CD8-positive, alpha-beta memory T cell (primary cell): ENCODE results near the gene METTL8. TPM values are rescaled to one million over a fixed set of nuclear protein-coding genes. Genes with fewer than 3 reads are reported as not detected.

ENCODE experiments used
- CTCF ChIA-PET: fragments of 350-600 bp; sonication (Branson Sonifier 250); formaldehyde crosslinking; loops from one replicate; lab custom pipeline; 2021; ENCODE audit warnings: antibody characterized with exemption; lab: Charles Lee
- POLR2A ChIA-PET: fragments of 350-600 bp; sonication (Branson Sonifier 250); formaldehyde crosslinking; loops from one replicate; lab custom pipeline; 2021; ENCODE audit warnings: antibody characterized with exemption; lab: Charles Lee
- DNase-seq, 5 donors: peaks; one replicate each; pipeline versions ENCODE4 v3.0.0 to v3.0.0-alpha.2; 2020 to 2022; ENCODE audit warnings: mixed read lengths in 1 of 5
- H3K27ac ChIP-seq: one replicate; pipeline ENCODE4 v1.7.0; 2013; ENCODE audit warnings: low read depth, mild to moderate bottlenecking, low read length, moderate library complexity
- H3K27me3 ChIP-seq: 2 replicates; pipeline ENCODE4 v1.7.0; 2013; ENCODE audit warnings: low read length, mild to moderate bottlenecking; ENCODE audit not compliant: insufficient read depth, poor library complexity, severe bottlenecking
- H3K36me3 ChIP-seq: 2 replicates; pipeline ENCODE4 v1.7.0; 2013; ENCODE audit warnings: mild to moderate bottlenecking, low read length, moderate library complexity; ENCODE audit not compliant: insufficient read depth
- H3K4me1 ChIP-seq: 2 replicates; pipeline ENCODE4 v1.7.0; 2013; ENCODE audit warnings: mild to moderate bottlenecking, low read length, moderate library complexity; ENCODE audit not compliant: insufficient read depth
- H3K4me3 ChIP-seq: 2 replicates; pipeline ENCODE4 v1.7.0; 2013; ENCODE audit warnings: mild to moderate bottlenecking, low read length
- H3K9me3 ChIP-seq: 2 replicates; pipeline ENCODE4 v1.7.0; 2013; ENCODE audit warnings: mild to moderate bottlenecking, low read length
- H3K27ac Mint-ChIP-seq, 8 donors: one replicate each; pipeline ENCODE4 v1.8.0; 2020 to 2021; ENCODE audit warnings: mixed read lengths in 8 of 8, mild to moderate bottlenecking in 6 of 8, inconsistent platforms in 3 of 8, moderate library complexity in 3 of 8
- H3K27me3 Mint-ChIP-seq, 2 donors: one replicate each; pipeline ENCODE4 v1.8.0; 2020 to 2021; ENCODE audit warnings: mixed read lengths in 2 of 2, mild to moderate bottlenecking in 1 of 2, moderate library complexity in 1 of 2
- H3K36me3 Mint-ChIP-seq, 3 donors: one replicate each; pipeline ENCODE4 v1.8.0; 2020 to 2021; ENCODE audit warnings: mixed read lengths in 3 of 3, inconsistent platforms in 1 of 3, mild to moderate bottlenecking in 1 of 3
- H3K4me1 Mint-ChIP-seq, 3 donors: one replicate each; pipeline ENCODE4 v1.8.0; 2020 to 2021; ENCODE audit warnings: mixed read lengths in 3 of 3, inconsistent platforms in 1 of 3, mild to moderate bottlenecking in 1 of 3
- H3K4me3 Mint-ChIP-seq, 7 donors: one replicate each; pipeline ENCODE4 v1.8.0; 2020 to 2021; ENCODE audit warnings: mixed read lengths in 7 of 7, mild to moderate bottlenecking in 6 of 7, moderate library complexity in 4 of 7, inconsistent platforms in 2 of 7
- H3K9me3 Mint-ChIP-seq, 5 donors: one replicate each; pipeline ENCODE4 v1.8.0; 2020 to 2022; ENCODE audit warnings: mixed read lengths in 5 of 5, mild to moderate bottlenecking in 3 of 5, moderate library complexity in 2 of 5, inconsistent platforms in 1 of 5
- polyA plus RNA-seq: library from polyadenylated mRNA; unstranded; fragments of 300-500 nt; fragmentation: Illumina TruSeq; gene quantifications from one replicate; pipeline ENCODE4 v1.2.3, GENCODE V29; 2021
- total RNA-seq, 2 experiments: library from RNA; stranded (reverse); gene quantifications; one replicate each; pipeline ENCODE4 v1.2.3, GENCODE V29; 2021

METTL8 gene, protein sequence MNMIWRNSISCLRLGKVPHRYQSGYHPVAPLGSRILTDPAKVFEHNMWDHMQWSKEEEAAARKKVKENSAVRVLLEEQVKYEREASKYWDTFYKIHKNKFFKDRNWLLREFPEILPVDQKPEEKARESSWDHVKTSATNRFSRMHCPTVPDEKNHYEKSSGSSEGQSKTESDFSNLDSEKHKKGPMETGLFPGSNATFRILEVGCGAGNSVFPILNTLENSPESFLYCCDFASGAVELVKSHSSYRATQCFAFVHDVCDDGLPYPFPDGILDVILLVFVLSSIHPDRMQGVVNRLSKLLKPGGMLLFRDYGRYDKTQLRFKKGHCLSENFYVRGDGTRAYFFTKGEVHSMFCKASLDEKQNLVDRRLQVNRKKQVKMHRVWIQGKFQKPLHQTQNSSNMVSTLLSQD
- total RNA-seq (10 to 100 TPM; 46.0 to 50.5 TPM), polyA plus RNA-seq (16.6 TPM)

GRCh38 chr2:171433763-171434012 lies at the start of gene METTL8:
METTL8 (minus strand) TSS chr2:171433990; CDS start chr2:171392185, 41,805 bp downstream.
- Histone ChIP-seq H3K9me3 (no peaks in the 10 kb centered on the region), H3K27me3 (no peaks in the 10 kb centered on the region), H3K4me1 (peaks cover 18% of the 10 kb centered on the region), H3K4me3 (peak within 1 kb of the TSS; percentile 89), H3K27ac (peak within 1 kb of the TSS; percentile 87), H3K36me3 (peaks cover 11% of the 10 kb centered on the region)
- Mint-ChIP-seq H3K4me1 (peaks cover 39 to 63% (median 57%) of the 10 kb centered on the region in 3 donors), H3K27me3 (no peaks in the 10 kb centered on the region), H3K36me3 (peaks cover 7 to 37% (median 16%) of the 10 kb centered on the region in 3 donors), H3K9me3 (no peaks in the 10 kb centered on the region), H3K4me3 (peak within 1 kb of the TSS; percentile 84 to 93 (median 90)), H3K27ac (peak within 1 kb of the TSS; percentile 67 to 98 (median 94))
- no peak for DNase-seq
- POLR2A ChIA-PET: interaction anchor here (0.6 to 1.9 kb wide), 4 partner anchors 275 to 504 kb away, joined by 3 to 23 read pairs (median 4); partner anchors contain the start of gene GORASP2
- CTCF ChIA-PET: interaction anchor here (1.0 to 3.3 kb wide), 5 partner anchors 17 to 505 kb away, joined by 3 to 17 read pairs (median 4); partner anchors contain the start of gene GORASP2

DNA sequence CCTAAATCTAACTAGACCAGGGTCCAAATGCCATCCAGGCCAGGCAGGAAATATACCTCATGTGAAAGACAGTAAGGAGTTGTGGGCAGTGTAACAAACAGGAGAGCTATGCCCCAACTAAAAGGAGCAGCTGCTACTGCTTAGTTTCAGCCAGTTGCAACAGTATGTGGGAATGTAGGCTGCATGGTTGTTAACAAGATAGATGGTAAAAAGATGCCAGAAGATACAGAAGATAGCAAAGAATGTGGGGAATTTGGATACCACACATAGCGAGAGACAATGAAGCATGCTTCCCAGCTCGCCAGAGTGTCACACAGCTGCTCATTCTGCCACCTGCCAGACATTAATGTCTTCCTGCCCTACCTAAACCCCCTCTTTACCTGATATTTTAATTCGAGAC lies 49.1 kb upstream of the METTL8 start:
- Mint-ChIP-seq H3K27ac (peak overlapping the region in 4 of 8 donors; percentile 25 to 48 (median 36)), H3K9me3 (no peaks in the 10 kb centered on the region), H3K27me3 (no peaks in the 10 kb centered on the region), H3K4me1 (peaks cover 13 to 36% (median 26%) of the 10 kb centered on the region in 3 donors), H3K4me3 (no peak overlapping the region), H3K36me3 (peaks cover 11 to 69% (median 26%) of the 10 kb centered on the region in 3 donors)
- H3K9me3 ChIP-seq: no peaks in the 10 kb centered on the region
- H3K4me3 ChIP-seq: no peak overlapping the region
- H3K27ac ChIP-seq: no peak overlapping the region
- no peaks in the 10 kb centered on the region for H3K36me3 ChIP-seq
- ChIA-PET POLR2A (no interaction called here), CTCF (no interaction called here)
- no peaks in the 10 kb centered on the region for H3K27me3 ChIP-seq
- H3K4me1 ChIP-seq: no peaks in the 10 kb centered on the region
- DNase-seq: no peak

DNA sequence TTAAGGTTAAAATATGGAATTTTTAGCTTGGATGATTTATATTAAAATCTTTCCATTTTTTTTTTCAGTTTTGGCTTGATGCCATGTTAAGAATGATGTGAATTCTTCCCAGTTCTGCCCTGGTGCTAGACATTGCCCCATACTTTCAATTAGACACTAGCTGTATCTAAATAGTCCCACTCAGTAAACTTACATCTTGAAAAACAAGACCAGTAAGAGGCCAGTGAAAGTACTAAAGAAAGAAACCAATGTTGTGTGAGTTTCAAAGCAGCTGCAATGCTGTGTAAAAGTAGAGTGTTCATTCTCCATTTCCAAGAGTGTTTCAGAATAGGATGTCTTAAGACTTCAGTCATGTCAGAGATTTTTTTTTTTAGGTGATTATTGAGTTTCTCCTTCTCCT lies 48.5 kb upstream of the METTL8 start:
- peak overlapping the region in 5 of 8 donors; percentile 19 to 52 (median 28) for H3K27ac Mint-ChIP-seq
- Histone ChIP-seq H3K27ac (no peak overlapping the region), H3K9me3 (no peaks in the 10 kb centered on the region), H3K36me3 (no peaks in the 10 kb centered on the region), H3K4me3 (no peak overlapping the region), H3K27me3 (no peaks in the 10 kb centered on the region), H3K4me1 (no peaks in the 10 kb centered on the region)
- no peaks in the 10 kb centered on the region for H3K27me3 Mint-ChIP-seq
- H3K9me3 Mint-ChIP-seq: no peaks in the 10 kb centered on the region
- DNase-seq: no peak
- CTCF ChIA-PET: no interaction called here
- POLR2A ChIA-PET: no interaction called here
- H3K36me3 Mint-ChIP-seq: peaks cover 6 to 74% (median 23%) of the 10 kb centered on the region in 3 donors
- no peak overlapping the region for H3K4me3 Mint-ChIP-seq
- H3K4me1 Mint-ChIP-seq: peaks cover 13 to 36% (median 26%) of the 10 kb centered on the region in 3 donors

GRCh38 chr2:171480908-171481307 lies 47.1 kb upstream of the METTL8 start:
- no peak overlapping the region for H3K27ac Mint-ChIP-seq
- Histone ChIP-seq H3K4me1 (no peaks in the 10 kb centered on the region), H3K27me3 (no peaks in the 10 kb centered on the region), H3K4me3 (no peak overlapping the region), H3K9me3 (no peaks in the 10 kb centered on the region), H3K36me3 (no peaks in the 10 kb centered on the region), H3K27ac (no peak overlapping the region)
- H3K4me1 Mint-ChIP-seq: peaks cover 13 to 31% (median 21%) of the 10 kb centered on the region in 3 donors
- H3K4me3 Mint-ChIP-seq: no peak overlapping the region
- no peaks in the 10 kb centered on the region for H3K27me3 Mint-ChIP-seq
- POLR2A ChIA-PET: no interaction called here
- peaks cover 0 to 77% (median 22%) of the 10 kb centered on the region in 3 donors for H3K36me3 Mint-ChIP-seq
- no peak for DNase-seq
- H3K9me3 Mint-ChIP-seq: no peaks in the 10 kb centered on the region
- CTCF ChIA-PET: no interaction called here

- Histone ChIP-seq H3K9me3 (no peaks in the 10 kb centered on the region), H3K27me3 (no peaks in the 10 kb centered on the region), H3K4me3 (no peak overlapping the region), H3K36me3 (peaks cover 9% of the 10 kb centered on the region), H3K27ac (no peak overlapping the region), H3K4me1 (no peaks in the 10 kb centered on the region)
- H3K4me3 Mint-ChIP-seq: no peak overlapping the region
- peaks cover 9 to 82% (median 28%) of the 10 kb centered on the region in 3 donors for H3K36me3 Mint-ChIP-seq
- DNase-seq: no peak
- no peaks in the 10 kb centered on the region for H3K27me3 Mint-ChIP-seq
- H3K9me3 Mint-ChIP-seq: no peaks in the 10 kb centered on the region
- ChIA-PET CTCF (interaction anchor here (1.0 kb wide), 1 partner anchor 11 kb away, joined by 3 read pairs; no protein-coding TSS in a partner anchor), POLR2A (no interaction called here)
- peaks cover 3 to 18% (median 7%) of the 10 kb centered on the region in 3 donors for H3K4me1 Mint-ChIP-seq
- H3K27ac Mint-ChIP-seq: no peak overlapping the region
Measured at GRCh38 chr2:171479154-171479814, 45.5 kb upstream of the METTL8 start.

DNA sequence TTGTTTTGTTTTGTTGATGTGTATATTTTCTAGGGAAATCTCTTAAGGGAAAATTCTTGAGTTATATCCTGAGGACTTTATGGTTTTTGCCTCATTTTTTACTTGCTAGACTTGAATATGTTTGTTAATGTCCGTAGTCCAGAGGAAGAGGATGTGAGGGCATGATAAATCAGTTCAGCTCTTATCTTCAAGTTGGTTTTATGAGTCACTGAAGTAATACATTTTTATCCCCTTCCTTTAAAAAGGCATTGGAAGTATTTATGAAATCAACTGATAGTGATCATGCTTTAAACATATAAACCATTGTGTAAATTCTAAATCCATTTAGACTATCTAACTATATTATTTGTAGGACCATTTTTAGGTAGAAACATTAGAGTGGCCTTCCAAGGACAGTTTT lies 44.6 kb upstream of the METTL8 start:
- no peak for DNase-seq
- ChIA-PET CTCF (no interaction called here), POLR2A (no interaction called here)
- Histone ChIP-seq H3K4me3 (no peak overlapping the region), H3K27me3 (no peaks in the 10 kb centered on the region), H3K36me3 (peaks cover 9% of the 10 kb centered on the region), H3K9me3 (no peaks in the 10 kb centered on the region), H3K27ac (no peak overlapping the region), H3K4me1 (no peaks in the 10 kb centered on the region)
- H3K36me3 Mint-ChIP-seq: peaks cover 9 to 89% (median 36%) of the 10 kb centered on the region in 3 donors
- no peaks in the 10 kb centered on the region for H3K9me3 Mint-ChIP-seq
- H3K27me3 Mint-ChIP-seq: no peaks in the 10 kb centered on the region
- H3K4me1 Mint-ChIP-seq: peaks cover 0 to 14% (median 4%) of the 10 kb centered on the region in 3 donors
- peak overlapping the region in 2 of 8 donors; percentile 1 to 83 for H3K27ac Mint-ChIP-seq
- no peak overlapping the region for H3K4me3 Mint-ChIP-seq

DNA sequence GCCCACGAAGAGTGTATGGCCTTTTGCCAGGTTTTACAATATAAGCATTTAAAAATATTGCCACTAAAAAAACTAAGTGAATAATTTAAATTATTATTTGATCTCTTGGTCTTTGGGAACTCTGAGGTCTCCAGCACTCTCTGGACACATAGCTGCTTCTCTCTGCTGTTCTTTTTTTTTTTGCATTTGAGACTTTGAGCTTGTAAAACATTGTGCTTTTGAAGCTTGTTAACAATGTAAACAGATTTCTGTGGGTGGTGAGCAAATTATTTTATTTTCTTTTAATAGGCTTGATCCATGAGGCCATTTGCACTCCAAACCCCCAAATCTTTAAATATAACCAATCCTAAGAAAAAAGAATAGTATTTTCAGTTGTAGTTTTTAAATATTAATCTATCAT lies 42.2 kb upstream of the METTL8 start:
- Histone ChIP-seq H3K4me1 (no peaks in the 10 kb centered on the region), H3K4me3 (no peak overlapping the region), H3K36me3 (peaks cover 9% of the 10 kb centered on the region), H3K9me3 (no peaks in the 10 kb centered on the region), H3K27me3 (no peaks in the 10 kb centered on the region), H3K27ac (no peak overlapping the region)
- H3K27me3 Mint-ChIP-seq: no peaks in the 10 kb centered on the region
- no peak for DNase-seq
- H3K4me3 Mint-ChIP-seq: no peak overlapping the region
- H3K27ac Mint-ChIP-seq: no peak overlapping the region
- H3K9me3 Mint-ChIP-seq: no peaks in the 10 kb centered on the region
- ChIA-PET POLR2A (no interaction called here), CTCF (no interaction called here)
- H3K4me1 Mint-ChIP-seq: peaks cover 0 to 4% (median 2%) of the 10 kb centered on the region in 3 donors
- H3K36me3 Mint-ChIP-seq: peaks cover 12 to 79% (median 36%) of the 10 kb centered on the region in 3 donors

DNA sequence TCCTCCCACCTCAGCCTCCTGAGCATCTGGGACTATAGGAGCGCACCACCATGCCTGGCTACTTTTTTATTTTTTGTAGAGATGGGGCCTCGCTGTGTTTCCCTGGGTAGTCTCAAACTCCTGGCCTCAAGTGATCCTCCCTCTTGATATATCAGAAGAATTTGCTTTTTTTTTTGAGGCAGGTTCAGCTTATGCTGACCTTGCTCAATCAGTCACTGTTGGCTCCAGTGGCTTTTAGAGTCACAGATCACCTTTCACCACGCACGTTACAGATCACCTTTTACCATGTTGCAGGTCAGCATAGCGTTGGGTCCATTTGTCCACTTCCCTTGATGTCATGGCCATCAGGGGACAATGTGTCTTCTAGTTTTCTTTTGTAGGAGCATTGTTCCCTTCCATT lies 36.3 kb upstream of the METTL8 start:
- no peaks in the 10 kb centered on the region for H3K4me1 ChIP-seq
- Mint-ChIP-seq H3K27ac (no peak overlapping the region), H3K36me3 (peaks cover 19 to 71% (median 41%) of the 10 kb centered on the region in 3 donors), H3K4me3 (no peak overlapping the region), H3K27me3 (no peaks in the 10 kb centered on the region), H3K4me1 (peaks cover 0 to 4% (median 0%) of the 10 kb centered on the region in 3 donors), H3K9me3 (no peaks in the 10 kb centered on the region)
- no peak overlapping the region for H3K27ac ChIP-seq
- DNase-seq: no peak
- no peaks in the 10 kb centered on the region for H3K9me3 ChIP-seq
- H3K4me3 ChIP-seq: no peak overlapping the region
- ChIA-PET CTCF (no interaction called here), POLR2A (no interaction called here)
- H3K36me3 ChIP-seq: peaks cover 23% of the 10 kb centered on the region
- H3K27me3 ChIP-seq: no peaks in the 10 kb centered on the region
